Measurements from ENCODE around the gene PIK3C3.
"Not testable (repeated sequence)": the region's sequence is repeated elsewhere in the genome, so short reads cannot be mapped to it uniquely, and the experiment has no call there.

GRCh38 chr18:42009457-42009856 lies 54.4 kb downstream of the PIK3C3 start:
- not testable (repeated sequence) for TF ChIP-seq CTCF (IDR thresholded peaks at IDR 0.05); EP300 (IDR thresholded peaks at IDR 0.05; ENCODE audit: low read depth); POLR2A (IDR thresholded peaks at IDR 0.05); POLR2AphosphoS5 (IDR thresholded peaks at IDR 0.05)
